ENCODE measurements around the gene LSM10. TPM values are rescaled to one million over a fixed set of nuclear protein-coding genes. Genes with fewer than 3 reads are reported as not detected.

Gene LSM10
- total RNA-seq (2012; rRNA removed), result 10.3 and 11.7 TPM in 2 replicates
- polyA plus RNA-seq (2012; rRNA removed), result 78.9 and 94.1 TPM in 2 replicates
- 66.7 and 93.2 TPM in 2 replicates for polyA plus RNA-seq (2012; cell fraction: cytosol; rRNA removed)
- polyA plus RNA-seq (2012; cell fraction: nucleus; rRNA removed; ENCODE audit: low replicate concordance), result 24.5 and 29.7 TPM in 2 replicates
- percentile 65 among the genes with signal in this experiment for Bru-seq, nascent RNA
- percentile 74 among the genes with signal in this experiment for BruChase-seq, experiment 1, labeled RNA remaining after a 6-hour chase
- BruChase-seq, experiment 2, labeled RNA remaining after a 2-hour chase, result percentile 62 among the genes with signal in this experiment
- long read RNA-seq, transcript LSM10-201 (2 exons, 850 nt), result major isoform, 26 of 26 reads
- long read RNA-seq, partial matches to known transcripts, result 0 of 26 reads
- long read RNA-seq, other reads (novel, unspliced or antisense), result 0 of 26 reads

DNA sequence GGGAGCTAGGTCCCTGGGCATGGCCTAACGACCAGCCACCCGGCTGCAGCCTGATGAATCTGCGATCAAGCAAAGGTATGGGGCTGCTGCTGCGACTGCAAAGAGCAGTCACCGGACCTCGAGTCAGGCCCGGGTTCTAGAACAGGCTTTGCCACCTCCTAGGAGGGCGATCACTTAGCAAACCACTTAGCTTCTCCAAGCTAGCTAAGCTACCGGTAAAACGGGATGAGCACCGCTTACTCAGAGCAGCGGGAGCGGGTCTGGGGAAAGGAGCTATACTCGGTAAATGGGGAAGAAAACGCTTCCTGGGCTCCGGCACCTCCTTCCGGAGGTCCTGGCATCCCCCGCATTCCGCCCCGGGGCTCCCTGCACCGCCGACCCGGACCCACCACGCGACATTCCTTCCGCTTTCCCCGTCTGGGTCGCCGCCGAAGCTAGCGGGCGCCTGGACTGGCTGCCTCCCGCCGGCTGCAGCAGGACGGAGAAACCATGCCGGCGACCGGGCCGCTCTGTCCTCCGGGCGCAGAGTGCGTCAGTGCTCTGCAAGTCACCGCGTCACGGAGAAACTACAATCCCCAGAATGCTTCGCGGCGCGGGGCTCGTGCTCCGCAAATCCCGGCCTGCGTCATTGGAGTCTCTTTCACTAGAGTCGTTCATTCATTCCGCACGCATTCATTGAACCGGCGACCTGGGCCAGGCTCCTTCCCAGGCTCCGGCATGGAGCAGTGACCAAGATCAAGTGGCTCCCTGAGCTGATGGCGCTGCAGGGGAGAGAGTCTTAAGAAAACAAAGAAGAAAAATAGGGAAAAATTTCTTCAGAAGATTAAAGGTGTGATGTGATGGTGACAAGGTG is at the start of gene LSM10:
LSM10 (minus strand) TSS at position 531 of the 853 bp plus-strand sequence. CDS start 3,779 bp downstream, outside the sequence.
- intact Hi-C loops (cut with micrococcal nuclease), result loop anchor here (1.0 kb wide), 1 partner anchor 10 kb away; no protein-coding TSS in a partner anchor
- ChIA-PET POLR2A (ENCODE audit: unreplicated experiment) (no interaction called here), CTCF (interaction anchor here (1.0 to 1.1 kb wide), 2 partner anchors 11 to 29 kb away, joined by 3 to 4 read pairs; no protein-coding TSS in a partner anchor)
- Histone ChIP-seq H2AK9ac (replicated peaks; ENCODE audit: low read depth, low read length, poor library complexity) (peak within 1 kb of the TSS; percentile 10), H3K14ac (replicated peaks; ENCODE audit: low read depth, low read length) (peak within 1 kb of the TSS; percentile 82), H2AK5ac (ENCODE audit: low read depth, low read length) (peak within 1 kb of the TSS; percentile 93), H3K4me2 (ENCODE audit: low read depth, low read length) (peak within 1 kb of the TSS; percentile 82), H4K91ac (ENCODE audit: insufficient read depth, low read depth, low read length) (peak within 1 kb of the TSS; percentile 46), H3K27ac (ENCODE audit: insufficient read depth, low read length) (peak within 1 kb of the TSS; percentile 81), H3K4ac (ENCODE audit: low read depth, low read length) (peak within 1 kb of the TSS; percentile 74), H4K20me1 (ENCODE audit: insufficient read depth, low read length) (no peaks in the 10 kb centered on the region), H2BK20ac (ENCODE audit: low read depth, low read length) (no peak within 1 kb of the TSS), H4K8ac (ENCODE audit: low read depth in 2 of 2, low read length in 2 of 2) (peak within 1 kb of the TSS; percentile 46 to 91), H2BK15ac (ENCODE audit: low read depth, low read length) (no peak within 1 kb of the TSS), H3K4me1 (ENCODE audit: control insufficient read depth, insufficient read depth, low read length) (no peaks in the 10 kb centered on the region), H3K4me3 (ENCODE audit: insufficient read depth, low read depth, low read length) (peak within 1 kb of the TSS; percentile 85), H2BK120ac (ENCODE audit: low read depth, low read length) (no peak within 1 kb of the TSS; the same call in 1 of the 2 replicates), H3K9me1 (ENCODE audit: insufficient read depth, low read length) (peaks cover 9% of the 10 kb centered on the region), H2BK5ac (ENCODE audit: low read depth, low read length, poor library complexity, severe bottlenecking) (peak within 1 kb of the TSS; percentile 58), H4K5ac (ENCODE audit: low read depth, low read length) (peak within 1 kb of the TSS; percentile 24; the same call in 1 of the 2 replicates), H3K9me3 (ENCODE audit: control insufficient read depth, insufficient read depth, low read length) (no peaks in the 10 kb centered on the region), H3K18ac (ENCODE audit: low read depth, low read length) (peak within 1 kb of the TSS; percentile 62), H3K9ac (ENCODE audit: low read depth, low read length) (peak within 1 kb of the TSS; percentile 90), H3K79me1 (ENCODE audit: low read depth in 1 of 2, low read length in 2 of 2) (peaks cover 16 to 36% of the 10 kb centered on the region in 2 experiments), H3K27me3 (ENCODE audit: control insufficient read depth, insufficient read depth, low read length) (no peaks in the 10 kb centered on the region), H3K23ac (ENCODE audit: low read depth, low read length) (peak within 1 kb of the TSS; percentile 83), H3K56ac (ENCODE audit: extremely low read depth, insufficient read depth, low read length) (peak within 1 kb of the TSS; percentile 76), H2AFZ (replicated peaks; ENCODE audit: low read length, poor library complexity) (peak within 1 kb of the TSS; percentile 94), H3K36me3 (ENCODE audit: control insufficient read depth, insufficient read depth, low read length) (peaks cover 14% of the 10 kb centered on the region)
- 1% methylated on average over 25 of the region's 60 CpGs; no CpG with 5 or more reads in 1 of the 2 experiments for WGBS, 2 experiments (ENCODE audit: extremely low coverage in 2 of 2, insufficient read length in 1 of 2)
- ATAC-seq (ENCODE audit: low read depth) (peak; percentile 98), DNase-seq (peak; percentile 96)
- BruUV-seq (replicated peaks), result no TSS peak
- dilution Hi-C loops (cut with HindIII; ENCODE audit: low sequenced_read_pairs, unreplicated experiment), result no loop called here
- TF ChIP-seq CHD1 (IDR thresholded peaks at IDR 0.05; ENCODE audit: low read depth, low read length), result no peak
- TF ChIP-seq RCOR1 (IDR thresholded peaks at IDR 0.05; ENCODE audit: insufficient replicate concordance, low read length), result peak; percentile 36
- TF ChIP-seq RAD21 (IDR thresholded peaks at IDR 0.05; ENCODE audit: low read length), result 0 out of 2 replicates have a peak, but pooled peaks have one; percentile 7
- peak; percentile 82 for TF ChIP-seq USF2 (IDR thresholded peaks at IDR 0.05; ENCODE audit: low read depth, low read length)
- TF ChIP-seq SMC3 (IDR thresholded peaks at IDR 0.05; ENCODE audit: low read depth, low read length), result peak; percentile 1; the same call in 1 of the 2 replicates
- TF ChIP-seq FOS (IDR thresholded peaks at IDR 0.05; ENCODE audit: low read depth, low read length), result 0 out of 2 replicates have a peak, but pooled peaks have one; percentile 30
- TF ChIP-seq CEBPB (IDR thresholded peaks at IDR 0.05; ENCODE audit: low read depth, low read length), result no peak
- TF ChIP-seq MAFK (IDR thresholded peaks at IDR 0.05; ENCODE audit: low read depth, low read length), result no peak
- peak; percentile 85 for TF ChIP-seq BHLHE40 (IDR thresholded peaks at IDR 0.05; ENCODE audit: low read depth, low read length)
- TF ChIP-seq MXI1 (IDR thresholded peaks at IDR 0.05; ENCODE audit: borderline replicate concordance, low read depth, low read length), result peak; percentile 93; the same call in 1 of the 2 replicates
- no peak for TF ChIP-seq CTCF (conservative IDR thresholded peaks at IDR 0.05; ENCODE audit: low read depth, low read length)
- TF ChIP-seq MAZ (IDR thresholded peaks at IDR 0.05; ENCODE audit: borderline replicate concordance, low read depth, low read length), result peak; percentile 22; the same call in 1 of the 2 replicates
- peak; percentile 91 for TF ChIP-seq POLR2A (IDR thresholded peaks at IDR 0.05; ENCODE audit: low read depth, low read length)
- in situ Hi-C loops (cut with MboI; ENCODE audit: low sequenced_read_pairs), result no loop called here
